GM12873 (cell line): Measurements from ENCODE around the gene PITPNM3.

Experiments
- CTCF ChIP-seq: IDR thresholded peaks from 2 replicates; pipeline ENCODE4 v1.5.1; 2012; ENCODE audit warnings: low read depth, mild to moderate bottlenecking, moderate library complexity, low read length, control low read depth; ENCODE audit not compliant: insufficient read depth; ENCODE audit errors: missing control alignments

Gene PITPNM3

GRCh38 chr17:6420173-6420641 is 136.1 kb downstream of the PITPNM3 start:
- peak; percentile 53 for TF ChIP-seq CTCF

GRCh38 chr17:6415616-6416015 is 140.7 kb downstream of the PITPNM3 start:
- no peak for TF ChIP-seq CTCF

GRCh38 chr17:6413065-6413464 is 143.3 kb downstream of the PITPNM3 start:
- peak; percentile 64 for TF ChIP-seq CTCF

GRCh38 chr17:6408735-6409134 is 147.6 kb downstream of the PITPNM3 start:
- no peak for TF ChIP-seq CTCF

GRCh38 chr17:6408276-6408675 is 148.1 kb downstream of the PITPNM3 start:
- TF ChIP-seq CTCF = no peak

GRCh38 chr17:6402258-6402657 is 154.1 kb downstream of the PITPNM3 start:
- TF ChIP-seq CTCF = no peak
